Testis (tissue), 3 donors: ENCODE results near the gene PTH2R. TPM values are rescaled to one million over a fixed set of nuclear protein-coding genes. Genes with fewer than 3 reads are reported as not detected.
"Not testable (repeated sequence)": the region's sequence is repeated elsewhere in the genome, so short reads cannot be mapped to it uniquely, and the experiment has no call there.

Source experiments
- DNase-seq: peaks from one replicate; pipeline ENCODE4 v3.0.0-alpha.2; 2019
- H3K27ac ChIP-seq, 2 donors: fragments of 200-600 bp; sonication (generic); one replicate each; pipeline ENCODE4 v1.5.1; 2019
- H3K27me3 ChIP-seq: fragments of 200-600 bp; sonication (generic); one replicate; pipeline ENCODE4 v1.5.1; 2019
- H3K36me3 ChIP-seq: fragments of 200-600 bp; sonication (generic); one replicate; pipeline ENCODE4 v1.5.1; 2017; ENCODE audit warnings: low read depth; ENCODE audit errors: missing control alignments
- H3K4me1 ChIP-seq: fragments of 200-600 bp; sonication (generic); one replicate; pipeline ENCODE4 v1.5.1; 2019
- H3K4me3 ChIP-seq, 2 donors: fragments of 200-600 bp; sonication (generic); one replicate each; pipeline ENCODE4 v1.5.1; 2017 to 2019
- H3K9me3 ChIP-seq: fragments of 200-600 bp; sonication (generic); one replicate; pipeline ENCODE4 v1.5.1; 2017
- CTCF ChIP-seq, 3 experiments: fragments of 450-650 bp in 2 of 3; fragments of 200-600 bp in 1 of 3; sonication (generic) in 1 of 3; IDR thresholded peaks; one replicate each; pipeline ENCODE4 v1.5.1; 2016 to 2019; ENCODE audit warnings: antibody characterized with exemption in 3 of 3, mild to moderate bottlenecking in 2 of 3, moderate library complexity in 1 of 3
- POLR2A ChIP-seq: fragments of 450-650 bp; IDR thresholded peaks from one replicate; pipeline ENCODE4 v1.6.1; 2017; ENCODE audit warnings: antibody characterized with exemption, mild to moderate bottlenecking, moderate library complexity
- WGBS, 2 donors: methylation state at CpG; one replicate each; pipeline ENCODE4 v1.1.5; 2018; 5-methylcytosine and 5-hydroxymethylcytosine counted together
- intact Hi-C: fragments of 100-400 bp; cut with DNase I; formaldehyde crosslinking; loops from one replicate; pipeline ENCODE4 v1.15.1; 2023; ENCODE audit warnings: low total_unique reads
- polyA plus RNA-seq: library from polyadenylated mRNA; stranded (reverse); fragments of 350-450 nt; fragmentation: Illumina TruSeq; extraction: RNeasy Lipid Tissue Mini Kit (QIAGEN cat#74804); gene quantifications from one replicate; pipeline ENCODE4 v1.2.3, GENCODE V29; 2014; ENCODE audit warnings: low read depth, low replicate concordance; ENCODE audit not compliant: insufficient read depth
- total RNA-seq, 2 donors: library from RNA; depleted of rRNA; stranded (reverse); fragments of >200 nt; gene quantifications; one replicate each; pipeline ENCODE4 v1.2.3, GENCODE V29; 2016

Gene PTH2R
- total and polyA plus RNA-seq, 3 donors from 2014 or later: 1.3 to 1.9 (median 1.5) TPM

DNA sequence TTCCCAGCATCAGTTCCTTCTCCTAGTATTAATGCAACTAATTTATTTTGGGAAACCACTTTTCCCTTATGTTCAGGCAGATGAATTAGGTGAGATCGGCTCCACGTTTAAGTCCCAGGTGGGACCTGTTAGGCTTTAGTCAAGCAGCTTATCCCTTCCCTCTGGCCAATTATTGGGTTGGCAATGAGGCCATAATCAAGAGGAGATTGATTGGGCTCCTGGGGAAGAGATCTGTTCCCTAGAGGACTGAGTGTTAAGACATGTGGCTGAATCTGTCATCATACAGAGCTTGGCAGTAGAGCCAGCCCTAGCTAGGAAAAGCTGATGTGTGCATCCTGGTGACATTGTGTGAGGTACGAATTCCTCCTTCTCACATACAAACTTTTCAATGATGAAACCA is 104.4 kb downstream of the PTH2R start:
- H3K9me3 ChIP-seq: no peaks in the 10 kb centered on the region
- H3K4me1 ChIP-seq: no peaks in the 10 kb centered on the region
- H3K27me3 ChIP-seq: no peaks in the 10 kb centered on the region
- 81% methylated on average over 3 of the region's 3 CpGs for WGBS, 2 donors
- intact Hi-C loops: no loop called here
- DNase-seq: no peak
- no peak overlapping the region for H3K27ac ChIP-seq
- no peak overlapping the region for H3K4me3 ChIP-seq
- no peaks in the 10 kb centered on the region for H3K36me3 ChIP-seq
- TF ChIP-seq POLR2A: no peak
- TF ChIP-seq CTCF (IDR thresholded peaks at IDR 0.05): no peak

DNA sequence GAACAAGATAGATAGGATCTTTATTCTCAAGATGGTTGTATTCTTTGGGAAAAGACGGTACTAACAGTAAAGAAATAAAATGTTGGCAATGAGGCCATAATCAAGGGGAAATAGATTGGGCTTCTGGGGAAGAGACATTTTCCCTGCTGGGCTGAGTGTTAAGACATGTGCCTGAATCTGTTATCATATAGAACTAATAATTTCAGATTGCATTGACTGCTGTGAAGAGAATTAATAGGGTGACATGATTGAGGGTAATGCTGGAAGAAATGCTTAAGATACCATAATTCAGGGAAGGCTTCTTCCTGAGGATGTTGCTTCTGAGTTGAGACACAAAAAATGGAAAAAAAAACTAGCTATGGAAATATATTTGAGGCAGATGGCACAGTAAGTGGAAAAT is 105.0 kb downstream of the PTH2R start:
- WGBS, 2 donors: 78% methylated on average over 1 of the region's 1 CpG

GRCh38 chr2:208515099-208515498 is 108.5 kb downstream of the PTH2R start:
- intact Hi-C loops: no loop called here
- 87 to 94% methylated on average over 1 of the region's 1 CpG for WGBS, 2 donors

More for the DNA sequence above, 105.0 kb downstream of the PTH2R start:
- H3K4me3 ChIP-seq: no peak overlapping the region
- H3K36me3 ChIP-seq: no peaks in the 10 kb centered on the region
- intact Hi-C loops: no loop called here
- H3K4me1 ChIP-seq: no peaks in the 10 kb centered on the region
- H3K9me3 ChIP-seq: no peaks in the 10 kb centered on the region
- H3K27me3 ChIP-seq: no peaks in the 10 kb centered on the region
- no peak for DNase-seq
- H3K27ac ChIP-seq: no peak overlapping the region
- TF ChIP-seq POLR2A (no peak), CTCF (IDR thresholded peaks at IDR 0.05) (no peak)

GRCh38 chr2:208523069-208523468 is 116.5 kb downstream of the PTH2R start:
- H3K9me3 ChIP-seq, H3K27me3 ChIP-seq, H3K27ac ChIP-seq, H3K36me3 ChIP-seq, H3K4me1 ChIP-seq, intact Hi-C loops, H3K4me3 ChIP-seq, DNase-seq: not testable (repeated sequence)

More at GRCh38 chr2:208515099-208515498, 108.5 kb downstream of the PTH2R start:
- no peaks in the 10 kb centered on the region for H3K27me3 ChIP-seq
- H3K9me3 ChIP-seq: no peaks in the 10 kb centered on the region
- H3K27ac ChIP-seq: no peak overlapping the region
- no peak overlapping the region for H3K4me3 ChIP-seq
- TF ChIP-seq CTCF (IDR thresholded peaks at IDR 0.05): no peak
- TF ChIP-seq POLR2A: no peak
- no peaks in the 10 kb centered on the region for H3K36me3 ChIP-seq
- DNase-seq: no peak
- H3K4me1 ChIP-seq: no peaks in the 10 kb centered on the region

GRCh38 chr2:208525165-208525564 is 118.6 kb downstream of the PTH2R start:
- H3K27me3 ChIP-seq, DNase-seq, H3K36me3 ChIP-seq, H3K27ac ChIP-seq, H3K9me3 ChIP-seq, H3K4me3 ChIP-seq, H3K4me1 ChIP-seq, intact Hi-C loops: not testable (repeated sequence)
- WGBS, 2 donors: 77 to 97% methylated on average over 5 to 6 of the region's 6 CpGs

DNA sequence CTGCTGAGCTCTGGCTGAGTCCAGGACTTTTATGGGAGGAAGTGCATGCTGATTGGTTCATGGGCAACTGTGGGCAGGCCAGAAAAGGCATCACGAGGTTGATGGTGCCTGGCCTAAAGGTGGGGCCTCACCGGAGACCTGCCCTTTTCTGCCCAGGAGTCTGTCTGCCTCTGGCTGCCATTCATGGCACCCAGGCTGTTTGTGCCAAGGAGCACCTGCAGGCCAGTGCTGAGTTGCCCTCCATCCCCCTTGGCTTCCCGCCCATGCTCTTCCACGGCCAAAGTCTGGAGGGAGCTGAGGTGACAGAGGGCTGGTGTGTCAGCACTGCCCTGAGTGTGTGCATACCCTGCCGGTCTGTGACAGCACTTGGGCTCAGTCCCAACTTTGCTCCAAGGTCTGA is 123.2 kb downstream of the PTH2R start:
- Histone ChIP-seq H3K36me3 (no peaks in the 10 kb centered on the region), H3K27ac (no peak overlapping the region), H3K27me3 (no peaks in the 10 kb centered on the region), H3K4me3 (no peak overlapping the region), H3K4me1 (no peaks in the 10 kb centered on the region), H3K9me3 (no peaks in the 10 kb centered on the region)
- no peak for TF ChIP-seq CTCF (IDR thresholded peaks at IDR 0.05)
- TF ChIP-seq POLR2A: no peak
- no peak for DNase-seq
- intact Hi-C loops: no loop called here
- WGBS, 2 donors: 54 to 79% methylated on average over 5 of the region's 5 CpGs
